Stimulated activated CD4-positive, alpha-beta T cell treated with anti-CD3 and anti-CD28 coated beads, Interleukin-1b, Interleukin-23, amount 100 ng/mL, for 24 hours (primary cell): ENCODE results near the gene MSGN1.
"Not testable (repeated sequence)": the region's sequence is repeated elsewhere in the genome, so short reads cannot be mapped to it uniquely, and the experiment has no call there.

Experiments
- DNase-seq, 4 experiments: peaks; one replicate each; pipeline ENCODE4 v3.0.0-alpha.2; 2020; ENCODE audit warnings: low read depth in 4 of 4, low spot score in 1 of 4

Gene MSGN1

DNA sequence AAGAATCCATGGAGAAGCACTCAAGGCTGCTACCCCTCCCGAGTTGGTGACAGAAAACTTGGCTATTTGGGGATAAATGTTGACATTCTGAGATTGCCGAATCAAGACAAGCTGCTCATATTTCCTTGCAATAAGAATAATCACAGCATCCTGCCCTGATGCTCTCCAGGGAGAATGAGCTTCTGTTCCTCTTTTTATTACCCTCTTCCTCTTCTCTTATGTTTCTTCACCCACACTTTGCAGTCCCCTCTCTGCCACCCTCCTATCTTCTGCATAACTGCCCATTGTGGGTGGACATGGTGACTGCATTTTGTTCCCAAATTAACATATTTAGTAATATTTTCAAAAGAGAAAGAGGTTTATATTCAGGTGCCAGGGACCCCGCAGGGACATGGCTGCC is 11.9 kb upstream of the MSGN1 start:
- DNase-seq, result no peak

DNA sequence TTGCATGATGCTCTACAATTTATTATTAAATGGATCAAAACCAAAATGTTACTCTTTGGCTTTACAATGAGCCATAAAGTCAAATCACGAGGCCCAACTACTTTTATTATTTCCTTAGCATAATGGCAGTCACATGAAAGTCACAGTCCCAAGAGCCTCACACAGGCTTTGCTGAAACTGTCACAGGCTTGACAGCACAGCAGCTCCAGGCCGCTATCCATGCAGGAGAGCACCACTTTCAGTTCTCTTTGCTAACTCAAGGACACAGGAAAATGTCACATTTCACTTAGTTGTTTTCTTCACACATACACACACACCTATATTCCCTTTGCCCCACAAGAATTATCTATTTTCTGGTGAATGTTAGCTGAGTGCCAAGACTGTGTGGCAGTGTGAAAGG is 11.1 kb upstream of the MSGN1 start:
- no peak for DNase-seq

DNA sequence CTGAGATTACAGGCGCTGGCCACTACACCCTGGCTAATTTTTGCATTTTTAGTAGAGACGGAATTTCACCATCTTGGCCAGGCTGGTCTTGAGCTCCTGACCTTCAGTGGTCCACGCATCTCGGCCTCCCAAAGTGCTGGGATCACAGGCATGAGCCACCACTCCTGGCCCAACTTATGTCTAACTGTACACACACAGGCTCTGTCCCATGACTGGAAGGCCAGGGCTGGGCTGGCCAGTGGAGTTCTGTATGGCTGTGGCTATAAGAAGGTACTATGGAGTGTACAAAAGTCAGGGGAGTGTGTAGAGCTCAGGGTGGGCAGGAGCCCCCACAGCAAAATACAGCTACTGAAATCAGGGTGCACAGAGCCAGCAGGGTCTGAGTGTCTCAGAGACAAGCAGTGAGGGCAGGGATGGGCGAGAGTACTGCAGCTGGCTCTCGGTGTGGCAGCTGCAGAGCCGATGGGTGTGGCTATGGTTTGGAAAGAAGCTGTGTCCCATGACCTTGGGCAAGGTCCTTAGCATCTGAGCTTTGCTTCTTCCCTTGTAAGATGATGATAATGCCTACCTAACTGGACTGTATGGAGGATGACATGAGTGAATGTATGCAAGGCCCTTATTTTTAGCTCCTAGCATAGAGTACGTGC is 10.4 kb upstream of the MSGN1 start:
- no peak for DNase-seq

DNA sequence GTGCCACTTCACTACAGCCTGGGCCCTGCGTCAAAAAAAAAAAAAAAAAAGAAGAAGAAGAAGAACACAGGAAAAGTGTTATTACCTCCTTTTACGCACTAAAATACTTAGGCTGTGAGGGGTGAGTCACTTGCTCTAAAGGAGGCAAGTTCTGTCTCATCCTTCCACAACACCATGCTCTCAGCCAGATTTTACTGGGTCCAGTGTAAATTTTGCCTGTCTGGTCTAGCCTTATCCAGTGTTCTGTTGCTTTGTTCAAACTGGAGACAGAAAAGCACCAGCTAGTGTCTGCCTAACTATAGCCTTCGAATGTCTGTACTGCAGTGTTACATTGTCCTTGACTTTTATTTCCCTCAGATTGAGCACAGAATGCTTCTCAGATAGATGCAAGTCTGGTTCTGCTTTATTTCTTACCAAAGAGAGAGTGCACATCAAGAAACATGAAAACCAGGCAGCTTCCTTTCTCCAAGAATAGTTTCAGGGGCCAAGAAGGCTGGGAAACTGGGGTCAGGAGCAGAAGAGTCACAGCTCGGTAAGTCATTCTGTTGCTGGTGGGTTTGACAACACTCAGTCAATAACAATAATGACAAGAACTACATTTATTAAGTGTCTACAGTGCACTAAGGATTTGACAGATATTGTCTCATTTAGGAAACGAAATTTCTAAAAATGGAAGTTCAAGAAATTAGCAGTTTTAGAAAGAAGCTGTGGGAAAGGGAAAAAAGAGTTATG is 3.1 kb upstream of the MSGN1 start:
- DNase-seq, result no peak

DNA sequence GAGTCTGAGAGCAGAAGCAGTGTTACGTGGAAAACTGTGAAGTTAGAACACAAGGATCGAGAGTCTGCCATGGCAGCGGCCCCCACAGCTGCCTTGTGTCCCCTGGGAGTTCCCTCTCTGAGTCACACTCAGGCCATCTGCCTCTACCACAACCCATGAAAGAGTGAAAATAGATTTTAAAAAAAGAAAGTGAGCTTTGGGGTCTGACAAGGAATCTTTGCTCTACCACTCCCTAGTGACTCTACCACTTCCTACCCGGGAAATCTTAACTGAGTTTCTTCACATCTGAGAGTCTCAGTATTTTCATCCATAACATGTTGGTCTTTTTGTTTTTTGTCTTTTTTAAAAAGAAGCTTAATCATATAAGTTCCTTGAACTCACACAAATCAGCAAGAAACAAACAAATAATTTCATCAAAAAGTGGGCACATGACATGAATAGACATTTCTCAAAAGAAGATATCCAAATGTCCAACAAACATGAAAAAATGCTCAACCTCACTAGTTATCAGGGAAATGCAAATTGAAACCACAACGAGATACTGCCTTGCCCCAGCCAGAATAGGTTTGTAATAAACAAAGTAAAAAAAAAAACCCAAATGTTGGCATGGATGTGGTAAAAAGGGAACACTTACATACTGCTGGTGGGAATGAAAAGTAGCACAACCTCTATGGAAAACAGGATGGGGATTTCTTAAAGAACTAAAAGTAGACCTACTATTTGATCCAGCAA is 2.4 kb upstream of the MSGN1 start:
- DNase-seq, result no peak

DNA sequence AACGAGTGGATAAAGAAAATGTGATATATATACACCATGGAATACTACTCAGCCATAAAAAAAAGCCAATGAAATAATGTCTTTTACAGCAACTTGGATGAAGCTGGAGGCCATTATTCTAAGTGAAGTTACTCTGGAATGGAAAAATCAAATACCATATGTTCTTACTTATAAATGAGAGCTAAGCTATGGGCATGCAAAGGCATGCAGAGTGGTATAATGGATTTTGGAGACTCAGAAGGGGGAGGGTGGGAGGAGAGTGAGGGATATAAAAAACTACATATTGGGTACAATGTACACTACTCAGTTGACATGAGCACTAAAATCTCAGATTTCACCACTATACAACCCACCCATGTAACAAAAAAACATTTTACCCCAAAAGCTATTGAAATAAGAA is 1.7 kb upstream of the MSGN1 start:
- no peak for DNase-seq

DNA sequence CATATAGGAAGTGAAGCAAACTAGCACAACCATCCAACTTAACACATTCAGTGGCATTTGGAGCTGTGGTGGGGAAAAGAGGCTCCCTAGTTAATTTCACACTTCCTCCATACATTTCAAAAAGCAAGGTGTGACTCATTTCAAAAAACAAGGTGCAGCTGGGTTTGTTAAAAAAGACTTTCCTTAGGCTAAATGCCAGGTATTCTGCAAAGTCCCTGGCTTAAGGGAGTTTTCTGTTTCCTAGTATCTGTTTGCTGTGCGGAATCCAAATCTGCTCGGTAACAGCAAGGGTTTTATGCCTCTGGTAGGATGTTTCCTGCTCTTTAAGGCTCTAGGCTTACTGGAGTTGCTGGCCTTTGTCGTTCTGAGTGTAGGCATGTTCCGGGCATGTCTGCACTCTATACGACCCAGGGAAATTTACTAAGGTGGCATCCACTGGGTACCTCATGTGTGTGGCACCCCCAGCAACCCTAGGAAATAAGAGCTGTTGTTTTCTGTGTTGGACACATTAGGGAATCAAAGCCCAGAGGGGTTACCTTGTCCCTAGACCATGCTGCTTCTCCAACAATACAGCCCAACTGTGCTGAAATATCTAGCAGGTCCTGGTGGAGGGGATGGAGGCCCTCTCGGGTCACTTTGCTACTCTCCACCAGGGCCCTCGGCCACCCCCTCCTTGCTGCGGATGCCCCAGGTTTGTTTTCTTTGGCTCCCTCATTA is 634 bp upstream of the MSGN1 start:
- DNase-seq, result no peak

DNA sequence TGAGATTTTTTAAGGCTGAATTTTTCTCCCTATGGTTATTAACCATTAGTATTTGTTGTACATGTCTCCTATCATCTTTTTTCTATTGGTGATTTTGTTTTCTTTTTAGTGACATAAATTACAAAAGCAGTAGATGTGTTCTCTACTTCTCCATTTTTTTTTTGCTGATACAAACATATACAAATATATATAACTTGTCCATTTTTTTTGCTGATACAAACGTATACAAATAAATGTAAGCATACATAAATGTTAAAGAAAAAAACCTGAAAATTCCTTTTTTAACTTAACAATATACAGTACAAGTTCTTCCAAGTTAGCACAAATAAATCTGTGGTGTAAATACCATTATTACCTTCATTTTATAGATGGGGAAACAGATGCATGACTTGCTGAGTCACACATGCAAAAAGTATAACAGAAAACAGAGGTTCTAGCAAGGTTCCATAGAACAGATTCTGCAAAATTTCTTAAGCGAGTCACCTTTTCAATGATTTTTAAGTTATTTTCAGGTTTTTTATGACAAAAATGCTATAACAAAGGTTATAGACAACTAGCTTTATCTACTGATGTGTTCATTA is 2.1 kb downstream of the MSGN1 start:
- DNase-seq, result no peak

DNA sequence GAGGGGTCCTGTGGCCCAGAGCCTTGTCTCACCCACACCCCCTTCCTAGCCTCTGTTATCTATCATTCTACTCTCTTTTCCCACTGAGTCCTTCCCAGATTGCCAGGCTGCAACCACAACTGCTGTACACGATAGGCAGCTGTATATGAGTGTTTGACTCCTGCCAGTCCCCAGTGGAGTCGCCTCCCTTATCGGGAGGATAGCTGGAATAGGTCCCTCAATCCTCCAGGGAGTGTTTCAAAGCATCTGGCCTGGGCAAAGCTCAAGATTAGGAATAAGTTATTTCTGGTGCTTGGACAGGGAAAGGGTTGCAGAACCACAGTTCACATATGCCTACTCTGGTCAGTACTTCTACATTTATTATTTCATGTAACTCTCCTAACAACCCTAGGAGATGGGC is 4.8 kb downstream of the MSGN1 start:
- no peak for DNase-seq

DNA sequence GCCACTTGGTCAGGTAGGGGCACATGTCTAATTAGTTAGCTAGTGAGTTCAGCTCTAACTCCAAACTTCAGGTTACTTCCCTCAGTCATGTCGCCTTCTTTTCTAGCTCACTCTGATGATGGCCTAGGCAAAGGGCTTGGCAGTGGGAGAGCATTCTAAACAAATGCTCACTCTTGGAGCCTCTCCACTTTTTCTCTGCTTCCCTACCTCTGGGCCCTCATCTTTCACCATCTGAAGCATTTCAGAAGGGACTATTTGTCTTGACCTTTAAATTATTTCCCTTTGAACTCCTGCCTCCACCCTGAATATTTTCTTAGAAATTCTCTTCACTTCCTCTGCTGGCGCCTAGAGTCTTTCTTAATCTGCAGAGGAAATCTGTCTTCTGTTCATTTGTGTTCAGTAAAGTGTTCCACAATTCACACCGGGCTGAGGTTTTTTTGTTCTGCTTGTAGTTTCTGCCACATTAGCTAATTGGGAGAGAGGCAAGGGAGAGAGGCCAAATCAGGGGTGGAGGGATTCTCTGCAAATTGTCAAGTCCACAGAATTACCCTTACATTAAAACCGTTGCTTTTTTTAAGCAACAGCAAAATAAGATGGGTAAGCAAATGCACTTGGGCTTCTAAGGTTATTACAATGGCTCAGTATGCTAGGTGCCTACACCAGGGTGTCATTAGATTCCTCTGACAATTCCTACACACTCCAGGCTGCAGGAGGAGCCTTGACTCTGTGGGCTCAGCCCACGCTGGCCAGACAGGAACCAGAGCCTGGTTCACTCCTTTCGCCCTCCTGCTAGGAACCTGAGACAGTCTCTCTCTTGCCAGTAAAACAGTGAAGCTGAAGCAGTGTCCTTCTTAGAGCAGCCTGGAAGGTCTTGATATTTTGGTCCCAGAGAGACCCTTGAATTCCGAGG is 5.5 kb downstream of the MSGN1 start:
- DNase-seq, result no peak

DNA sequence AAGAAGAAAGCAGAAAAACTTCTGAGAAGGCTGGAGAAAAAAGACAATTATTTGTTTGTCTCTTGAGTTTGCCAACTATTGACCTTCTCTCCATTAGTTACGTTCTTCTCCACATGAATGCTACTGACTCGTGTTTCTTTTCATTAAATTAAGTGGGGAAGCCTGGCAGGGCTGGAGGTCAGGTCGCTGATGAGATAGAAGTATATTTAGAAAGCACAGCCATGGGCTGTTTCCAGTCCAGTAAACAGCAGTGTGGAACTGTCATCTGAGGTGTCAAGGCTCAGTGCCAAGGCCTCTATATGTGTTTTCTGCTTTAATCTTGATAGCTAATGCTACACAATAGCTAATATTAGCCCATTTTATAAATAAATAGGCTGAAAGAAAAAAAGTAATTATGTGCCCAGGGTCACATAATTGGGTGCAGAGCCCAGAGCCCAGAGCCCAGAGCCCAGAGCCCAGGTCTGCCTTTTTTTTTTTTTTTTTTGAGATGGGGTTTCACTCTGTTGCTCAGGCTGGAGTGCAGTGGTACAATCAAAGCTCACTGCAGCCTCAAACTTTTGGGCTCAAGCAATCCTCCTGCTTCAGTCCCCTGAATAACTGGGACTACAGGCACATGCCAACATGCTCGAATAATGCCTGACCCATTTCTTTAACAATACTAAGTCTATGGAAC is 6.3 kb downstream of the MSGN1 start:
- DNase-seq, result no peak

DNA sequence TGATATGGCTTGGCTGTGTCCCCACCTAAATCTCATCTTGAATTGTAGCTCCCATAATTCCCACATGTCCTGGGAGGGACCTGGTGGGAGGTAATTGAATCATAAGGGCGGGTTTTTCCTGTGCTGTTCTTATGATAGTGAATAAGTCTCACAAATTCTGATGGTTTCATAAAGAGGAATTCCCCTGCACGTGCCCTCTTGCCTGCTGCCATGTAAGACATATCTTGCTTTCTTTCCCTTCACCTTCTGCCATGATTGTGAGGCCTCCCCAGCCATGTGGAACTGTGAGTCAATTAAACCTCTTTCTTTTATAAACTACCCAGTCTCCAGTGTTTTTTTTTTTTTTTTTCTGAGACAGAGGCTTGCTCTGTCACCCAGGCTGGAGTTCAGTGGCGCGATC is 7.4 kb downstream of the MSGN1 start:
- DNase-seq, result not testable (repeated sequence)

DNA sequence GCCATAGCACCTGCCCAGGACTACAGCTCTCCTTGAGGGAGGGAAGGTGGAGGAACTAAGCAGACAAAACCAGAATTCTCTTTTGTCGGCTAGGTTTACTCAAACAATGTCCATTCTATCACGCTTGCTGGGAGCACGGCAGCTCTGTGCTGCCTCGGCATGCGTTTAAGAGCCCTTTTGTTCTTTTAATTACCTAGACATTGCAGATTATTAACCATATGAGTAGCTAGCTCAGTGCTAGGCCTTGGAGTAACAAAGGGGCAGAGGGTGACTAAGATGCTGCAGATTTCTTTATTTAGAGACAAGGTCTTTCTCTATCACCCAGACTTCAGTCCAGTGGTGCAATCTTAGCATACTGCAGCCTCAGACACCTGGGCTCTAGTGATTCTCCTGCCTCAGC is 11.1 kb downstream of the MSGN1 start:
- no peak for DNase-seq

DNA sequence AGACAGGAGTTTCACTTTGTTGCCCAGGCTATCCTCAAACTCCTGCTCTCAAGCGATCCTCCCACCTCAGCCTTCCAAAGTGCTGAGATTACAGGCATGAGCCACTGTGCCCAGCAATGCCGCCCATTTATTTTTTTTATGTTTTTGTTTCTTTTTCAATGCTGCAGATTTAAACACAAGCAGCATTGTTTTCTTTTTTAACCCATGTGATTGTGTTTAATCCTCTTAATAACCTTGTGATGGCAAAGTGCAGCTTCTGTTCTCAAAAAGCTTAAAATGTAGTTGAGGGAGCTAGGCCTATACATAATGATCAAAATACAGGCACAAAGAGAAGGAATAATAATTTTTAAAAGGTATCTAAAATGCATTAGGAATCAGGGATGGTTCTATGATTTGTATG is 11.5 kb downstream of the MSGN1 start:
- no peak for DNase-seq

DNA sequence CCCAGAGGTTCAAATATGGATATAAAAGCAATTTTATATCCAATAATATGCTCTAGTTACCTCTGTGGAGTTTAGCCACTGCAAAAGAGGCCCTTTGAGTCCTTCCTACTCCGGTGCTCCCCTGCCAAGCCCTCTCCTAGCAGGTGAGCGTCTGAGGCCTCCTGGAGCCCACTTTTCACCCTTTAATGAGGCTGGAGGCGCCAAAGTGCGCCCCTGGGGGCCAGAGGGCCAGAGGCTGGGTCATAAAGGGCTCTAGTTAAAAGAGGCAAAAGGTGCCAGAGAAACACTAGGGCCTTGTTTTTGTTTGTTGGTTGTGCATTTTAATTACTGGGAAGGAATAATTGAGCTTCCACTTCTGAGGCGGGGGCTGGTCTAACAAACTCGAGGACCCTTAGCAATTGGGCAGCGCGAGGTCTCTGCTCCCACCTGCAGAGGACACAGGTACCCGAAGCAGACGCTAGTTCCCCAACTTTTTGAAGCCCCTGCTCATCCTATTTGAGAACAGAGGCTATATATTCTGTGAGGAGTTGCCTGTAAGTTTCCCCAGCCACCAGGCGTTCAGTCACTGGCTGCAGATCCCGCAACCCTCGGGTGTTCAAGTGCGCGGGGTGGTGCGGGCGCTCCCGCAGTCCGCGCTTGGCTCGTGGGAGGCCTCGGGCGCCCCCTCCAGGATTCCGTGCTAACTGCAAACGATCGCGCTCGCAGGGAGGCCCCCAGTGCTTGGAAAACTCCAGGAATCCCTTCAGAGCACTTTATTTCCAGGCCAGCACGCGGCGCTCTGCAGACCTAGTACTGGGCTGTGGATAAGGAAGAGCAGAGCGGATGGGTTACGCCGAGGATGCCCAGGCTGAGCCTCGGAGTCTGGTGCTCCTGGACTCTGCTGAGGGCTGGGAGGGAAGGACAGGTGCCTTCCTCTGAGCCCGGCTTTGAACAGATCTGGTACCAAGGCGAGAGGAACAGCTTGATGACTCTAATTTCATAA is 14.1 kb downstream of the MSGN1 start:
- peak in 3 of 4 experiments; percentile 4 to 35 (median 7) for DNase-seq

DNA sequence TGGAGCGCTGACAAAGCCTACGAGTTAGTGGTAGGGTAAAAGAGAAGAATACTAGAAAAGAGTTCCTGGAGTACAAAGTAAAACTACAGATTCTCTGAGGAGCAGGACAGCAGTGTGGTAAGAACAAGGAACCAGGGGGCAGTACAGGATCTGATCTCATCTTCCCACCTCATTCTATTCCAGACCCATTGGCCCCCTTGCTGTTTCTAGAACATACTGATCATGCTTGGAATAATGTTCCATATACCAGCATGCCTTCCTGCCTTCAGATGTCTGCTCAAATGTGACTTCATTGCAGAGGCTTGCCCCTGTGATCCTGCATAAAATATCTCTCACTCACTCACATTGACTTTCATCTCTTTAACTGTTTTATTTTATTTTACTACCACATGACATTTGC is 19.3 kb downstream of the MSGN1 start:
- no peak for DNase-seq

DNA sequence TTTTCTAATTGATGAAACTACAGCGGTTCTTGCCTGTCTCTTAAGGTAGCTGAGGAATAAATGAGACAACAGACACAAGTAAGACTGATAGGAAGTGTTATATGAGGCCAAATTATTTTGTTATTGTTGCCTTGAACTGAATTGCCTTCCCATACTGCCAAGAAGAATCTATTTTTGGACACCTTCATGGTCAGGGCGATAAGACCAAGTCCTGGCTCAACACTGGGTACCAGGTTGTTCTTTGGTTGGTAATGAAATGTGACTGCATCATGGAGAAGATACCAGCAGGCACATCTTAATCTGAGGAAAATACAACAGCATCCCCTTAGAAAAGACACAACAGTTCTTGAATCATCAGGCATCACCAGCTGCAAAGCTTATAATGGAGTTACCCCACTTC is 23.7 kb downstream of the MSGN1 start:
- DNase-seq, result no peak

DNA sequence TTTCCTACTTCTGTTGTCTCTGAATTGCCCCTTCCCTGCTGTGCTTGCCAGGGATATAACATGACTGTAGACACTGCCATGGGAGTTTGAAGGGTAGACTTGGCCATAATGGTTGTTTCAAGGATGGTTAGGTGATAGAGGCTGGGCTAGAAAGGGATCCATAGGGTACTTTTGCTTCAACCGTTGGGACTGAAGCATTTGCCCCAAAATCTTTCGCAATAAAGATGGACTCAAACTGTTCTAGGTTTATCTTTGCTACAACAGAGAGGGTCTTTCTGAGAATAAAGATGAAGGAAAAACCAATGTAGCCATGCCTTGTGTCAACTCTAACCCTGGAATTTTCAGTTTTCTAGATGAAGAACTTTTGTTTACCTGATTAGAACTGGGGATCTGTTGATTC is 27.2 kb downstream of the MSGN1 start:
- no peak for DNase-seq

DNA sequence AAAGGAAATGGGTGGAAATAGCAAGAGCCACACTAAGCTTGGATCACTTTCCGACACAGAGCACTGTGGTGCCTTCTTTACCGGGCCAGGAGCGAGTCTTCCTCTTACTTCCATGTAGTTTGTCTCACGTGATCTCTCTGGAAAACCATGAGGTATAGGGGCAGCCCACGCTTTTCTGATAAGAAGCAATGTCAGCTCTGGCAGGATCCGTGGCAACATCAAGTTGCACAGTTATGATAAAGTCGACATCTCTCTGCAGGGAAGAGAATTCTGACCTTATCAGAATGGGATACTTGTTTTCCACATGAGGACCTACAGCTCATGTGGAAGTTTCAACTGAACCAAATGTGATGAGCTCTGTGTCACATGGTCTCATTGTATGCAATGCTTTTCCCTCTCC is 29.5 kb downstream of the MSGN1 start:
- no peak for DNase-seq
